ENCODE results near the gene STRIT1. TPM values are rescaled to one million over a fixed set of nuclear protein-coding genes. Genes with fewer than 3 reads are reported as not detected.
"Not testable (repeated sequence)": the region's sequence is repeated elsewhere in the genome, so short reads cannot be mapped to it uniquely, and the experiment has no call there.

The STRIT1 gene
- total RNA-seq, 1 donor from 2014 or later: not detected

DNA sequence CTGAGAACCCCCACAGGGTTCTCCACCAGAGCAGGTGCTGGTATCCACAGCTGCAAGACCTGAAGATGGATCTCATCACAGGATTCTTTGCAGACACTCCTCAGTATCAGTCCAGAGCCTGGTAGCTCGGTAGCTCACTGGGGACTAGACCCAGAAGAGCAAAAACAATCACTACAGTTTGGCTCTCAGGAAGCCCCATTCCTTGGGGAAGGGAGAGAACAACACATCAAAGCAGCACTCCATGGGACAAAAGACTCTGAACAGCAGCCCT is 22.2 kb downstream of the STRIT1 start:
- Mint-ChIP-seq H3K9me3 (no peaks in the 10 kb centered on the region), H3K4me3 (no peak overlapping the region), H3K4me1 (no peaks in the 10 kb centered on the region), H3K27ac (no peak overlapping the region), H3K36me3 (ENCODE audit: low read depth) (no peaks in the 10 kb centered on the region), H3K27me3 (no peaks in the 10 kb centered on the region)
- DNase-seq: no peak
- intact Hi-C loops (cut with micrococcal nuclease): no loop called here

DNA sequence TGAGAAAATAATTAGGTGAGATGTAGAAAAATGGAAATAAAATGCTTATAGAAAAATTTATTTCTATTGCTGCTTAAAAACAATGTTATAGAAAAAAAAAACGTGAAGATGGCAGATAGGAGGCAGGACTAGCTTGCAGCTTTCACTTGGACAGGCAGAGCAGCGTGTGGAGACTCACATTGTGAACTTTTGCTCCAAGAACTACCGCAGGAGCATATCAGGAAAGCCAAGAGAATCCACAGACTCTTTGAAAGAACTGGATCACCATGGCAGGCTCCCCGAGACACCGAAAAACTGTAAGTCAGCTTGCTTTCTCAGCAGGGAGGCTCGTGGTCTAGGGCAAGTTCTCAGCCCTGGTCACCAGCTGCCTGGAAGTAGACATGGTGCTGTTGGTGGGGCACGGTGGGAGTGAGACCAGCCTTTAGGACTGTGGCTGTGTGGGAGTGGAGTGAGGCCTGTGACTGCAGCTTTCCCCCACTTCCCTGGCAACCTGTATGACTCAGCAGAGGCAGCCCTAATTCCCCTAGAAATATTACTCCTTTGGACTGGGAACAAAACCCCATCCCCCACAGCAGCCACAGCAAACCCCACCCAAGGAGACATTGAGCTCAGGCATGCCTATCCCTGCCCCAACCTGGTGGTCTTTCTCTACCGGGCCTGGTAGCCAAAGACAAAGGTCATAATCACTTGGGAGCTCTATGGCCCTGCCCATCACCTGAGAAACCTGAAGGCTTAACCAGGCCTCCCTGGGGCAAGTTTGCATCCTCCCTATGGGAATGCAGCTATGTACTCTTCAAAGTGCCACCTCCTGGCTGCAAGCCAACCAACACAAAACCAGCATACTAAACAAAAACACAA is 22.8 kb downstream of the STRIT1 start:
- H3K9me3 Mint-ChIP-seq: no peaks in the 10 kb centered on the region
- H3K4me1 Mint-ChIP-seq: no peaks in the 10 kb centered on the region
- H3K27me3 Mint-ChIP-seq: no peaks in the 10 kb centered on the region
- no peak overlapping the region for H3K4me3 Mint-ChIP-seq
- no peaks in the 10 kb centered on the region for H3K36me3 Mint-ChIP-seq (ENCODE audit: low read depth)
- no peak overlapping the region for H3K27ac Mint-ChIP-seq
- intact Hi-C loops (cut with micrococcal nuclease): no loop called here
- DNase-seq: no peak

DNA sequence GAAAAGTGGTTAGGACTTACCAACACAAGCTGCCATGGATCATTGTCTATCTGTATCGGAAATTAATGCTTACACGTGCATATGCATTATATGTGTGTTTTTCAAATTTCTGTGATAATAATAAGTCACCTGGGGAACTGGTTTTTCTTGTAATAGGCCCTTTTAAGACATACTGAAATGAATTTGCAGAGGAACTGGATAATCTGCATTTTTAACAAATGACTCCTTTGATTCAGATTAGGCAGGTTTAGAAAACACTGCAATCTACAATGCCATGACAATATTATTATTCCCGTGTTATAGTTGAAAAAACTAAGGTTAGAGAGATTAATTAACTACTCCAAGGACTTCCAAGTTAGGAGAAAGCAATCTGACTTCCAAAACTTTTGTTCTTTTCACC is 23.4 kb downstream of the STRIT1 start:
- H3K4me1 Mint-ChIP-seq: no peaks in the 10 kb centered on the region
- no peaks in the 10 kb centered on the region for H3K27me3 Mint-ChIP-seq

DNA sequence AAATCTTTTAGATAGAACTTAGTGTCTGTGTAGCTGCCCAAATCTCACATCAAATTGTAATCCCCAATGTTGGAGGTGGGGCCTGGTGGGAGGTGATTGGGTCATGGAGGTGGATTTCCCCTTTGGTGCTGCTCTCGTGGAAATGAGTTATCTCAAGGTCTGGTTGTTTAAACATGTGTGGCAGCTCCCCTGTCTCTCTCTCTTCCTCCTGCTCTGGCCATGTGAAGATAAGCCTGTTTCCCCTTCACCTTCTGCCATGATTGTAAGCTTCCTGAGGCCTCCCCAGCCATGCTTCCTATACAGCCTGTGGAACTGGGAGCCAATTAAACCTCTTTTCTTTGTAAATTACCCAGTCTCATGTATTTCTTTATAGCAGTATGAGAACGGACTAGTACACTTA is 30.6 kb downstream of the STRIT1 start:
- H3K27ac Mint-ChIP-seq; DNase-seq; H3K4me1 Mint-ChIP-seq; H3K9me3 Mint-ChIP-seq; H3K27me3 Mint-ChIP-seq; H3K4me3 Mint-ChIP-seq; intact Hi-C loops (cut with micrococcal nuclease); H3K36me3 Mint-ChIP-seq (ENCODE audit: low read depth): not testable (repeated sequence)

More for the DNA sequence above, 23.4 kb downstream of the STRIT1 start:
- intact Hi-C loops (cut with micrococcal nuclease): no loop called here
- H3K27ac Mint-ChIP-seq: no peak overlapping the region
- H3K9me3 Mint-ChIP-seq: no peaks in the 10 kb centered on the region
- H3K4me3 Mint-ChIP-seq: no peak overlapping the region
- no peaks in the 10 kb centered on the region for H3K36me3 Mint-ChIP-seq (ENCODE audit: low read depth)
- DNase-seq: no peak

DNA sequence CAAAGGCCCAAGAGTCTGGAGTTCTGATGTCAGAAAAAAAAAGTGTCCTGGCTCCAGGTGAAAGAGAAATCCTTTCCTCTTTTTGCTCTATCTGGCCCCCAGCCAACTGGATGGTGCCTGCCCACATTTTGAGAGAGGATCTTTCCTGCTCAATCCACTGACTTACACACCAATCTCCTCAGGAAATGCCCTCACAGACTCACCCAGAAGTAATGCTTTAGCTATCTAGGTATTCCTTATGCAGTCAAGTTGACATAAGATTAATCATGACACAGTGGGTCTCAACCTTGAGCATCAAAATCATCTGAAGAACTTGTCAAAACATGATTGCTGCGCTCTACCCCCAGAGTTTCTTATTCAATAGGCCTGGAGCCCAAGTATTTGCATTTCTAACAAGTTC is 31.2 kb downstream of the STRIT1 start:
- no peaks in the 10 kb centered on the region for H3K36me3 Mint-ChIP-seq (ENCODE audit: low read depth)
- H3K9me3 Mint-ChIP-seq: no peaks in the 10 kb centered on the region
- H3K27me3 Mint-ChIP-seq: no peaks in the 10 kb centered on the region
- H3K4me3 Mint-ChIP-seq: no peak overlapping the region
- no peak for DNase-seq
- H3K27ac Mint-ChIP-seq: no peak overlapping the region
- intact Hi-C loops (cut with micrococcal nuclease): no loop called here
- H3K4me1 Mint-ChIP-seq: no peaks in the 10 kb centered on the region

DNA sequence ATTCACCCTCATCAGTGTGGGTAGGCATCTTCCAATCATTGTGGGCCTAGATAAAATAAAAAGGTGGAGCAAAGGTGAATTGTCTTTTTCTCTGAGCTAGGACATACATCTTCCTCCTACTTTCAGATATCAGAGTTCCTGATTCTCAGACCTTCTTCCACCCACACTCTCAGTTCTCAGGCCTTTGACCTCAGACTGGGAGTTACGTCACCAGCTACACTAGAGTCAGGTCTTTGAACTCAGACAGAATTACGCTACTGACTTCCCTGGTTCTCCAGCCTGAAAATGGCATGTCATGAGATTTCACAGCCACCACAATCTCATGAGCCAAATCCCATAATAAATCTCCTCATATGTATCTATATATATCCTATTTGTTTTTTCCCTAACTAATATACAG is 39.0 kb downstream of the STRIT1 start:
- no peak for DNase-seq
- Mint-ChIP-seq H3K36me3 (ENCODE audit: low read depth) (no peaks in the 10 kb centered on the region), H3K27me3 (no peaks in the 10 kb centered on the region), H3K27ac (no peak overlapping the region), H3K4me1 (no peaks in the 10 kb centered on the region), H3K4me3 (no peak overlapping the region), H3K9me3 (peaks cover 2% of the 10 kb centered on the region)
- intact Hi-C loops (cut with micrococcal nuclease): no loop called here

DNA sequence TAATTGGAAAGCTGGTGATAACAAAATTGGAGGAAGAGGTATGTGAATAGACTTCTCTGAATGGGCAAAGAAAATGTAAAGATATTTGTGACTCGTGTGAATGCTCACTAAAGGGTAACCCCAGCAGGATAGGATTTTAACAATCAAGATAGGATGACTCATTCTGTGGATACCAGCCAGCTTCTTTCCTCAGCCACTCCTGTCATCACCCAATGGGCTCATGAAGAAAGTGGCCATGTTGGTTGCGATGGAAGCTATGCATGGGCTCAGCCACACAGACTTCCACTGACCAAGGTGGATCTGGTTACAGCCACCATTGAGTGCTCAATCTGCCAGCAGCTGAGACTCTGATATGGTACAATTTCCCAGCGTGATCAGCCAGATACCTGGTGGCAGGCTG is 40.9 kb downstream of the STRIT1 start:
- no peaks in the 10 kb centered on the region for H3K36me3 Mint-ChIP-seq (ENCODE audit: low read depth)
- no peaks in the 10 kb centered on the region for H3K27me3 Mint-ChIP-seq
- no peak overlapping the region for H3K27ac Mint-ChIP-seq
- H3K4me3 Mint-ChIP-seq: no peak overlapping the region
- DNase-seq: no peak
- no peaks in the 10 kb centered on the region for H3K4me1 Mint-ChIP-seq
- H3K9me3 Mint-ChIP-seq: peaks cover 3% of the 10 kb centered on the region
- intact Hi-C loops (cut with micrococcal nuclease): no loop called here

DNA sequence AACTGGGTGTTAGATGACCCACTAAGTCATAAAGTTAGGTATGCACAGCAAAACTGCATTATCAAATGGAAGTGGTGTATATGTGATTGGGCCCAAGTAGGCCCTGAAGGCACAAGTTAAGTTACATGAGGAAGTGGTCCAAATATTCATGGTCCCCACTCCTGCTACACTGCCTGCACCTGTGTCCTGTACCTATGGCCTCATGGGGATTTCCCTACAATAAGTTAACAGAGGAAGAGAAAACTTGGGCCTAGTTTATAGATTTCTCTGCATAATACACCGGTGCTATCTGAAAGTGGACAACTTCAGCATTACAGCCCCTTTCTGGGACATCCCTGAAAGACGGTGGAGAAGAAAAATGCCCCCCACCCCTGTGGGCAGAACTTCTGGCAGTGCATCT is 41.5 kb downstream of the STRIT1 start:
- Mint-ChIP-seq H3K27ac (no peak overlapping the region), H3K36me3 (ENCODE audit: low read depth) (no peaks in the 10 kb centered on the region), H3K4me3 (no peak overlapping the region), H3K9me3 (peaks cover 3% of the 10 kb centered on the region), H3K4me1 (no peaks in the 10 kb centered on the region), H3K27me3 (no peaks in the 10 kb centered on the region)
- intact Hi-C loops (cut with micrococcal nuclease): no loop called here
- no peak for DNase-seq

DNA sequence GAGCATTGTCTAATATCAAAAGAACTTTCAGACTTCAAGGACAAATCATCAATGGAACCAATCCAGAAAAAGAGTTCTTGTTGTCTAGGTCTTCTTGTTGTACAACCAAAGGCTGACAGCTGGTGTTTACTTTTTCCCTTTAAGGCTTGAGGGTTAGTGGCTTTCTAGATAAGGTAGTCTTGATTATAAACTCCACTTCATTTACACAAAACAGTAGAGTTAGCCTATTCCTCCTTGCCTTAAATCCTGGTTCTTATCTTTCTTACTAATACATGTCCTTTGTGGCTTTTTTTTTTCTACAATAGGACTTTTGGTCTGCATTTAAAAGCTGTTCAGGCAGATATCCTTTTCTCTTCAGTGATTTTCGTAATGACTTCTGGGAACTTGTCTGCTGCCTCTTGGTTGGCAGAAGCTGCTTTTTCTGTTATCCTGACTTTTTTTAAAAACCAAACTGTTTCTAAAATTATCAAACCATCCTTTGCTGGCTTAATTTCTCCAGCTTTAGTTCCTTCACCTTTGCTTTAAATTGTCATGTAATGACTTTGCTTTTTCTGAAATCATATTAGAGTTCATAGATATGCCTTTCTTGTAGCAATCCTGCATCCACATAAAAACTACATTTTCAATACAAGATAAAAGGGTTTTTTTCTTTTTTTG is 44.8 kb downstream of the STRIT1 start:
- intact Hi-C loops (cut with micrococcal nuclease): no loop called here
- H3K36me3 Mint-ChIP-seq (ENCODE audit: low read depth): no peaks in the 10 kb centered on the region
- no peak overlapping the region for H3K27ac Mint-ChIP-seq
- H3K27me3 Mint-ChIP-seq: no peaks in the 10 kb centered on the region
- H3K9me3 Mint-ChIP-seq: peaks cover 3% of the 10 kb centered on the region
- no peak for DNase-seq
- no peak overlapping the region for H3K4me3 Mint-ChIP-seq
- no peaks in the 10 kb centered on the region for H3K4me1 Mint-ChIP-seq

DNA sequence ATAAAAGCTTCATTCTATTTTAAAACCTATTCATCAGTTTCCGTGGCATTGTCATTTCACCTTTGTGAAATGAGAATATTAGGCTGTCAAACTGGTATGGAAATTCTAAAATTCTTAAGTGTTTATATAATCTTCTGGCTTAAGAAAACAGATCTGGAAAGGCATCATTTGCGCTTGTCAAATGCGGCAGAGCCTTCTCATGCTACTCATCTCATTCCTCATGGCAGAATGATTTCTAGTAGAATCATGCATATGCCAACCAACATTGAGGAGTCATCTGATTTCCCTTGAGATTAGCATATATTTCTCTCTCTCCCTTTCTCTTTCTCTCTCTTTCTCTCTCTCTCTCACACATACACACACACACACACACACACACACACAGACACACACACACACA is 48.8 kb downstream of the STRIT1 start:
- Mint-ChIP-seq H3K9me3 (peaks cover 3% of the 10 kb centered on the region), H3K36me3 (ENCODE audit: low read depth) (no peaks in the 10 kb centered on the region), H3K27me3 (no peaks in the 10 kb centered on the region), H3K4me3 (no peak overlapping the region), H3K27ac (no peak overlapping the region), H3K4me1 (no peaks in the 10 kb centered on the region)
- DNase-seq: no peak
- intact Hi-C loops (cut with micrococcal nuclease): no loop called here

DNA sequence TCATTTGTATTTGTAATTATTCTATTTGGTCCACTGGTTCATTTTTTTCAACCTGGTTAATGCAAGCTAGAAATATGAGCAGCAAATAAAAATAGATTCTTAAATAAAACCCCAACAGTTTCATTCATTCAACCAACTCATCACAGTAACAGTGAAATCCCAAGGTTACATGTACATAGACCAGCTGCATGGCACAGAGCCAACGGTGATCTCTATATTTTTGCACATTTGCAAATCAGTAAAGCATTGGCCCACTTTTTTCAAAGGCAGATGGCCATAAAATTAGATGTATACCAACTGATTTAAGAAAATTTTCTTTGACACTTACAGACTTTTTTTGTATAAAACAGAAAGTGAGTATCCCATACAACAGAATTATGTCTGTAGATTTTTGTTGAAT is 49.3 kb downstream of the STRIT1 start:
- no peaks in the 10 kb centered on the region for H3K9me3 Mint-ChIP-seq
- no peak overlapping the region for H3K4me3 Mint-ChIP-seq
- no peak for DNase-seq
- intact Hi-C loops (cut with micrococcal nuclease): no loop called here
- H3K27me3 Mint-ChIP-seq: no peaks in the 10 kb centered on the region
- H3K27ac Mint-ChIP-seq: no peak overlapping the region
- no peaks in the 10 kb centered on the region for H3K36me3 Mint-ChIP-seq (ENCODE audit: low read depth)
- no peaks in the 10 kb centered on the region for H3K4me1 Mint-ChIP-seq

DNA sequence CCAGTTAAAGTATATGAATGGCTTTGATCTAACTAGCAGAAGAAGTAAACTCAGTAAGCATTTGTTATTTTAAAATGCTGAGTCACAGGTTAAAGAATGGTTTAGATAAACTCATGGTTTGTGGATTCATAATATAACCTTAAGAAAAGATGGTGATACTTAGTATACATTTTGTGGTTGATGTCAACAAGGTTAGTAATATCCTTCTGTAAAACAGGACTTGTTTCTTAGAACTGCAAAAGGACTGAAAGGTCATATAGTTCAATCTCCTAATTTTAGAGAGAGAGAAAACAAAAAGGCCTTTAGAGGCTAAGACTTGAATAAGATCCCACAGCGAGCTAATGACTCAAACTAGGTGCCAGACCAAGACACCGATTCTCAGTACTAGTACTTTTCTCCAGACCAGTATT is 50.0 kb downstream of the STRIT1 start:
- no peaks in the 10 kb centered on the region for H3K9me3 Mint-ChIP-seq
- no peaks in the 10 kb centered on the region for H3K36me3 Mint-ChIP-seq (ENCODE audit: low read depth)
- no peak overlapping the region for H3K27ac Mint-ChIP-seq
- intact Hi-C loops (cut with micrococcal nuclease): no loop called here
- no peaks in the 10 kb centered on the region for H3K27me3 Mint-ChIP-seq
- H3K4me3 Mint-ChIP-seq: no peak overlapping the region
- no peak for DNase-seq
- no peaks in the 10 kb centered on the region for H3K4me1 Mint-ChIP-seq

DNA sequence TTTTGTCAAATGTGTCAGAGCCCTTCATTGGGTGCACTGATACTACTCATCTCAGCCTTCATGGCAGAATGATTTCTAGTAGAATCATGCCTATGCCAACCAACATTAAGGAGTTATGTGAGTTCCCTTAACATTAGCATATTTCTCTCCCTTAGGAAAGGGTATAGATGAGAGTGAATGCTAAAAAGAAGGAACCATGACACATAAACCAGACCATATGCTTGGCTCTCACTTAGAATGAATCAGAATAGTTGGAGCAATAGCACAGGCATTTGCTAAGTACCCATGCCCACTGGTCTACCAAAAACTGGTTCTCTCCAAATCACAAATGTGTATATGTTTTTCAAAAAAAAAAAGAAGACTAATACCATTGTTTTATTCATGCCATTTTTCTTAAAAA is 51.1 kb downstream of the STRIT1 start:
- Mint-ChIP-seq H3K4me1 (no peaks in the 10 kb centered on the region), H3K27me3 (no peaks in the 10 kb centered on the region), H3K4me3 (no peak overlapping the region), H3K27ac (no peak overlapping the region), H3K36me3 (ENCODE audit: low read depth) (no peaks in the 10 kb centered on the region), H3K9me3 (no peaks in the 10 kb centered on the region)
- intact Hi-C loops (cut with micrococcal nuclease): no loop called here
- no peak for DNase-seq

DNA sequence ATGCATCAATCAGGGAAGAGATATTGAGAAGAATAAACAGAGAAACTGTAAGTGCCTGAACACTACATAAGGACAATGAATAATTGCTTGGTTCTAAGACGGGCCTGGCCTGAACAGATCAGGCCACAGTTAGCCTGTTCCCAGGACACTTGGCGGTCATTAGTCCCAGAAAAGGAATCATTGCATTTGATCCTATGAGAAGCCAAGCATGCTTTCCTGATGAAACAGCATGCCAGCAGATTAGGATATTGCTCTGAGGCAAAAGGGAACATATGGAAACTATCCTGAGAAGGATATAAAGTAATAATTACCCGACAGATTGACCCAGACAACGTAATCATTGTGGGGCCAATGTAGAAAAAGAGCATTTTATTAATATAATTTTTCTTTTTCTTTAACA is 51.9 kb downstream of the STRIT1 start:
- no peak for DNase-seq
- Mint-ChIP-seq H3K27me3 (no peaks in the 10 kb centered on the region), H3K4me1 (no peaks in the 10 kb centered on the region), H3K4me3 (no peak overlapping the region), H3K9me3 (no peaks in the 10 kb centered on the region), H3K36me3 (ENCODE audit: low read depth) (no peaks in the 10 kb centered on the region), H3K27ac (no peak overlapping the region)
- intact Hi-C loops (cut with micrococcal nuclease): no loop called here
